ENCODE data around the gene LDLRAD2. TPM values are rescaled to one million over a fixed set of nuclear protein-coding genes. Genes with fewer than 3 reads are reported as not detected.

Gene LDLRAD2
- total and polyA plus RNA-seq, 2 of the 4 experiments (the other 2 are of a cell fraction), result 0.05 TPM; not detected in 1

- CTCF ChIA-PET, result interaction anchor here (0.7 kb wide), 1 partner anchor 117 kb away, joined by 3 read pairs; no protein-coding TSS in a partner anchor
- no CpG with 5 or more reads among the region's 5 CpGs for WGBS, 2 experiments (ENCODE audit: extremely low coverage in 2 of 2, insufficient read length in 1 of 2)
These were observed 15.1 kb downstream of the LDLRAD2 start for GRCh38 chr1:21827141-21827679.

More at GRCh38 chr1:21827141-21827679, 15.1 kb downstream of the LDLRAD2 start:
- Histone ChIP-seq H3K14ac (replicated peaks; ENCODE audit: low read depth, low read length) (no peak overlapping the region), H2BK120ac (ENCODE audit: low read depth, low read length) (no peak overlapping the region), H3K27me3 (ENCODE audit: control insufficient read depth, insufficient read depth, low read length) (no peaks in the 10 kb centered on the region), H3K4me3 (ENCODE audit: insufficient read depth, low read depth, low read length) (no peak overlapping the region), H3K9me1 (ENCODE audit: insufficient read depth, low read length) (no peaks in the 10 kb centered on the region), H4K8ac (ENCODE audit: low read depth in 2 of 2, low read length in 2 of 2) (no peak overlapping the region), H3K4ac (ENCODE audit: low read depth, low read length) (no peak overlapping the region), H3K27ac (ENCODE audit: insufficient read depth, low read length) (no peak overlapping the region), H4K20me1 (ENCODE audit: insufficient read depth, low read length) (no peaks in the 10 kb centered on the region), H3K36me3 (ENCODE audit: control insufficient read depth, insufficient read depth, low read length) (peaks cover 76% of the 10 kb centered on the region), H3K9ac (ENCODE audit: low read depth, low read length) (no peak overlapping the region), H4K5ac (ENCODE audit: low read depth, low read length) (no peak overlapping the region), H2BK15ac (ENCODE audit: low read depth, low read length) (no peak overlapping the region), H3K56ac (ENCODE audit: extremely low read depth, insufficient read depth, low read length) (no peak overlapping the region), H2AFZ (replicated peaks; ENCODE audit: low read length, poor library complexity) (no peak overlapping the region), H3K18ac (ENCODE audit: low read depth, low read length) (no peak overlapping the region), H3K79me1 (ENCODE audit: low read depth in 1 of 2, low read length in 2 of 2) (no peaks in the 10 kb centered on the region), H3K4me2 (ENCODE audit: low read depth, low read length) (no peak overlapping the region), H2BK5ac (ENCODE audit: low read depth, low read length, poor library complexity, severe bottlenecking) (no peak overlapping the region), H2AK9ac (replicated peaks; ENCODE audit: low read depth, low read length, poor library complexity) (peak overlapping the region; percentile 69), H2AK5ac (ENCODE audit: low read depth, low read length) (no peak overlapping the region), H3K9me3 (ENCODE audit: control insufficient read depth, insufficient read depth, low read length) (no peaks in the 10 kb centered on the region), H4K91ac (ENCODE audit: insufficient read depth, low read depth, low read length) (no peak overlapping the region), H2BK20ac (ENCODE audit: low read depth, low read length) (no peak overlapping the region), H3K23ac (ENCODE audit: low read depth, low read length) (no peak overlapping the region), H3K4me1 (ENCODE audit: control insufficient read depth, insufficient read depth, low read length) (no peaks in the 10 kb centered on the region)
- BruUV-seq (replicated peaks), result no TSS peak
- TF ChIP-seq ELK1 (IDR thresholded peaks at IDR 0.05; ENCODE audit: borderline replicate concordance, low read depth, low read length), result no peak
- no peak for TF ChIP-seq NFE2L2 (IDR thresholded peaks at IDR 0.05; ENCODE audit: low read depth, low read length)
- TF ChIP-seq USF2 (IDR thresholded peaks at IDR 0.05; ENCODE audit: low read depth, low read length), result no peak
- no peak for TF ChIP-seq BHLHE40 (IDR thresholded peaks at IDR 0.05; ENCODE audit: low read depth, low read length)
- TF ChIP-seq CEBPB (IDR thresholded peaks at IDR 0.05; ENCODE audit: low read depth, low read length), result no peak
- TF ChIP-seq MXI1 (IDR thresholded peaks at IDR 0.05; ENCODE audit: borderline replicate concordance, low read depth, low read length), result no peak
- no peak for TF ChIP-seq MAFK (IDR thresholded peaks at IDR 0.05; ENCODE audit: low read depth, low read length)
- TF ChIP-seq RFX5 (IDR thresholded peaks at IDR 0.05; ENCODE audit: low read depth, low read length), result no peak
- TF ChIP-seq CTCF (conservative IDR thresholded peaks at IDR 0.05; ENCODE audit: low read depth, low read length), result no peak
- TF ChIP-seq FOS (IDR thresholded peaks at IDR 0.05; ENCODE audit: low read depth, low read length), result no peak
- TF ChIP-seq RCOR1 (IDR thresholded peaks at IDR 0.05; ENCODE audit: insufficient replicate concordance, low read length), result no peak
- TF ChIP-seq RAD21 (IDR thresholded peaks at IDR 0.05; ENCODE audit: low read length), result no peak
- TF ChIP-seq POLR2A (IDR thresholded peaks at IDR 0.05; ENCODE audit: low read depth, low read length), result no peak
- TF ChIP-seq CHD1 (IDR thresholded peaks at IDR 0.05; ENCODE audit: low read depth, low read length), result no peak
- TF ChIP-seq MAZ (IDR thresholded peaks at IDR 0.05; ENCODE audit: borderline replicate concordance, low read depth, low read length), result no peak
- TF ChIP-seq SMC3 (IDR thresholded peaks at IDR 0.05; ENCODE audit: low read depth, low read length), result no peak
- ATAC-seq (ENCODE audit: low read depth) (no peak), DNase-seq (no peak)
- intact Hi-C loops (cut with micrococcal nuclease), result no loop called here
- POLR2A ChIA-PET (ENCODE audit: unreplicated experiment), result no interaction called here
- in situ Hi-C loops (cut with MboI; ENCODE audit: low sequenced_read_pairs), result no loop called here
- dilution Hi-C loops (cut with HindIII; ENCODE audit: low sequenced_read_pairs, unreplicated experiment), result no loop called here

Measured in IMR-90 (cell line).